ENCODE data around the gene PIGH.

Gene PIGH

DNA sequence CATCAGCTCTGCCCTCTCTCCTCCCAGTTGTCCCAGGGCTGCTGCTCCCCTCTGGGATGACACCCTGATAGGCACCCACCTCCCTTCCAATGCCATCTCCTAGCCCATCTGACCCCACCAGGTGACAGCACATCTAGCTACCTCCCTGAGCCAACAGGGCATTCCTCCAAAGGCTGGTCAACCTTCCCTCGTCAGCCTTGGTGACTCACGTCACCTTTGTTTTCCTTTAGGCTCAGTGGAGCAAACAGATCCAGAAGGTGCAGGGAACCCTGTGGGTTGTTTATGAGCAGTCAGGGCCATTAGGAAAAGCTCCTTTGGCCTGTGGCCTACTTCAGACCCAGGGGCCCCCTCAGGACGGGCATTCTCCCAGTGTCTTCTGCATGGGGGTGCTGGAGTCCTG, 32.4 kb downstream of the PIGH start:
- no peaks in the 10 kb centered on the region for H3K79me2 ChIP-seq (ENCODE audit: control insufficient read depth, insufficient read depth, low read length, unreplicated experiment)
- H3K4me3 ChIP-seq (ENCODE audit: low read depth, low read length) = no peak overlapping the region
- no peaks in the 10 kb centered on the region for H3K27me3 ChIP-seq (ENCODE audit: insufficient read depth, low read length)
- H3K36me3 ChIP-seq (ENCODE audit: insufficient read depth, low read length) = no peaks in the 10 kb centered on the region
- no peak overlapping the region for H3K27ac ChIP-seq (ENCODE audit: low read depth, low read length)
- no peaks in the 10 kb centered on the region for H3K4me1 ChIP-seq (ENCODE audit: control insufficient read depth, insufficient read depth, low read length, unreplicated experiment)
- H2AFZ ChIP-seq (ENCODE audit: low read length, unreplicated experiment) = peak overlapping the region; percentile 12

DNA sequence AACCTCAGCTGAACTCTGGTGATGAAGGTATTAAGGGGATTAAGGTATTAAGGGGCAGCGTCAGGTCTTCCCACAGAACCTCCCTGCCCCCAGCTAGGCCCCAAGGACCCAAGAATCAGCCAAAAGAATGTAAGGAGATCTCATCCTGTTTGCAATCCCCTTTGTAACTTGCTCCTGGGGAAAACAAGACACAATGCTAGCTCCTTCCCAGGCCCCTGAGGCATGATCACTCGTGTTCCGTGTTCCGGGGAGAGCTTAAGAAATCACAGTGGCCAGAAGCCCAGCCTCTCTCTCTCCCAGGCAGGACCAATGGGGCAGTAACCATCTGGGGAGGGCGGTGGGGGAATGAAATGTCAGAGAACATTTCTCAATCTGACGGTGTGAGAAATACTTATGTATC, 33.2 kb downstream of the PIGH start:
- H3K4me3 ChIP-seq (ENCODE audit: low read depth, low read length) = no peak overlapping the region
- H3K4me1 ChIP-seq (ENCODE audit: control insufficient read depth, insufficient read depth, low read length, unreplicated experiment) = no peaks in the 10 kb centered on the region
- H3K27me3 ChIP-seq (ENCODE audit: insufficient read depth, low read length) = no peaks in the 10 kb centered on the region
- no peaks in the 10 kb centered on the region for H3K79me2 ChIP-seq (ENCODE audit: control insufficient read depth, insufficient read depth, low read length, unreplicated experiment)
- no peak overlapping the region for H3K27ac ChIP-seq (ENCODE audit: low read depth, low read length)
- no peaks in the 10 kb centered on the region for H3K36me3 ChIP-seq (ENCODE audit: insufficient read depth, low read length)
- H2AFZ ChIP-seq (ENCODE audit: low read length, unreplicated experiment) = peak overlapping the region; percentile 12

DNA sequence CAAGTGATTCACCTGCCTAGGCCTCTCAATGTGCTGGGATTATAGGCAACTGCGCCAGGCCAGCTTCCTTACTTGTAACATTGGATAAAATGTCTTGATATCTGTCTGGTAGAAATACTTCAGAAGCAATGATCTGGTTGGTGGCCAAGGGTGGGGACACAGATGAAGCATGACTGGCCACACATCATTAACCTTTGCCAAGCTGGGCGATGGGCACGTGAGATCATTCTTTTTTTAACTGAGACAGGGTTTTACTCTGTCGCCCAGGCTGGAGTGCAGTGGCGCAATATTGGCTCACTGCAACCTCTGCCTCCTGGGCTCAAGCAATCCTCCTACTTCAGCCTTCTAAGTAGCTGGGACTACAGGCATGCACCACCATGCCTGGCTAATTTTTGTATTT, 35.8 kb downstream of the PIGH start:
- H3K36me3 ChIP-seq (ENCODE audit: insufficient read depth, low read length) = no peaks in the 10 kb centered on the region
- H3K4me1 ChIP-seq (ENCODE audit: control insufficient read depth, insufficient read depth, low read length, unreplicated experiment) = no peaks in the 10 kb centered on the region
- H3K79me2 ChIP-seq (ENCODE audit: control insufficient read depth, insufficient read depth, low read length, unreplicated experiment) = no peaks in the 10 kb centered on the region

DNA sequence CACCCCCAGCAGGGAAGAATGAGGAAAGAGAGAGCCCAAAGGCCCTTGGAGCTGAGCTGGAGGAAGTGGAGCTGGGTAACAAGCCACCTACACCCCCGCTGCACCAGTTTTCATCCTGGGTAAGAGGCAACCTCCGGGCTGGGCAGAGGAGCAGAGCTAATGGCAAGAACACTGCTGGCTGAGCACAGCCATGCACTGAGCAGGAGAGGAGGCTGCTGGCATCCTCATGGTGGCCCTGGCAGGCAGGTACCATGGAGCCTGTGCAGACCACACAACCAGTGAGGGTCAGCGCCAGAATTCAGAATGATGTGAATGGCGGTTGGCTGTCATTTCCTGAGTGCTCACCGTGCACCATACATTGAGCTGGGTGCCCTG, 37.3 kb downstream of the PIGH start:
- H3K4me1 ChIP-seq (ENCODE audit: control insufficient read depth, insufficient read depth, low read length, unreplicated experiment) = no peaks in the 10 kb centered on the region
- H3K36me3 ChIP-seq (ENCODE audit: insufficient read depth, low read length) = no peaks in the 10 kb centered on the region
- H3K79me2 ChIP-seq (ENCODE audit: control insufficient read depth, insufficient read depth, low read length, unreplicated experiment) = no peaks in the 10 kb centered on the region
- no peak overlapping the region for H3K27ac ChIP-seq (ENCODE audit: low read depth, low read length)
- H3K4me3 ChIP-seq (ENCODE audit: low read depth, low read length) = no peak overlapping the region
- H3K27me3 ChIP-seq (ENCODE audit: insufficient read depth, low read length) = no peaks in the 10 kb centered on the region
- H2AFZ ChIP-seq (ENCODE audit: low read length, unreplicated experiment) = no peak overlapping the region

More for the DNA sequence above, 35.8 kb downstream of the PIGH start:
- H3K4me3 ChIP-seq (ENCODE audit: low read depth, low read length) = no peak overlapping the region
- no peaks in the 10 kb centered on the region for H3K27me3 ChIP-seq (ENCODE audit: insufficient read depth, low read length)
- no peak overlapping the region for H3K27ac ChIP-seq (ENCODE audit: low read depth, low read length)
- H2AFZ ChIP-seq (ENCODE audit: low read length, unreplicated experiment) = no peak overlapping the region

DNA sequence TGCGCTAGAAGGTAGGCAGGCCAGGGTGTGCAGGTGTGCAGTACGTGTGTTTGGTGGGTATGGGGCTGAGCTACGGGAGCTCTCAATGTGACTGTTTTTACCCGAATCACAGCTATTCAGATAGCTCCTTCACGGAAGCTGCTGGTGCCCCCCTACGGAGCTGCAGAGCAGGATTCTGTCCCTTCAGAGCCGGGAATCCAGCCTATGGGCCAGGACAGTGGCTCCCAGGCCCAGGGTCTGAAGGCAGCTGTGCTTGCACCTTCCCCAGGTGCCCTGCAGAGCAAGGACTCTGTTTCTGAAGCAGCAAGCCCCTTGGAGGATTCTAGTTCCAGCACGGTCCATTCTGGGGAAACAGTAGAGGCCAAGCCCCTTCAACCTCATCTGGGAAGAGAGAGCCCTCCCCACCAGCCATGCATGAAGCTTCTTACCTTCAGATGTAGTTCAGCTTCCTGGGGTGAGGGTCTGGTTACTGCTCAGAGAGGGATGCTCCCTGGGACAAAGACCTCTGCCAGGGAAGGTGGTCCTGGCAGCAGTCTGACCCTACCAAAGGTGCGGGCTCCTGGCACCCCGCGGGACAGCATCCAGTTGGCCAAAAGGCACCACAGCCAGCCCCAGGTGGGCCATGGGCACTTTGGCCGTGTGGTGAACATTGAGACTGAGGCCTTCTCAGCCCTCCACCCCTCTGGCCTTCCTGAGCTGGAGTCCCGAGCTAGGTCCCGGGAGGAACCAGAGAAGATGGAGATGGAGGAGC, 37.9 kb downstream of the PIGH start:
- no peak overlapping the region for H3K4me3 ChIP-seq (ENCODE audit: low read depth, low read length)
- no peaks in the 10 kb centered on the region for H3K36me3 ChIP-seq (ENCODE audit: insufficient read depth, low read length)
- no peak overlapping the region for H3K27ac ChIP-seq (ENCODE audit: low read depth, low read length)
- no peak overlapping the region for H2AFZ ChIP-seq (ENCODE audit: low read length, unreplicated experiment)
- no peaks in the 10 kb centered on the region for H3K27me3 ChIP-seq (ENCODE audit: insufficient read depth, low read length)
- H3K79me2 ChIP-seq (ENCODE audit: control insufficient read depth, insufficient read depth, low read length, unreplicated experiment) = no peaks in the 10 kb centered on the region
- H3K4me1 ChIP-seq (ENCODE audit: control insufficient read depth, insufficient read depth, low read length, unreplicated experiment) = no peaks in the 10 kb centered on the region

DNA sequence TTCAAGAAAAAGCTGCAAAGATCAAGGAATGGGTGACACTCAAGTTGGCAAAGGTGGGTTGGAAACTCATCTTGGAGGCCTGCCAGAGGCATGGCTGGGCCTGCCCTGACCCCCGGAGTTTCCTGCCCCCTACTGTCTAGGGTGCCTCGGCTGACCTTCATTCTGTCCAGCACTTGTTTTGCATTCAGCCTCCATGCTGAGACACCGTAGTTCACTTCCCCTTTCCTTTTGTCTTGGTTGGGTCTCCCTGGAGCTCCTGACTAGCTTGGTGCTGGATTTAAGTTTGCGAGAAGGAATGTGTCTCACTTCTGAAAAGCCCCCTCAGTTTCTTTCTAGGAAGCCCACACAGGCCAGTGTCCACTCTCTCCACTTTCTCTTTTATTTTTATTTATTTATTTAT, 40.4 kb downstream of the PIGH start:
- H3K36me3 ChIP-seq (ENCODE audit: insufficient read depth, low read length) = no peaks in the 10 kb centered on the region
- no peak overlapping the region for H3K27ac ChIP-seq (ENCODE audit: low read depth, low read length)
- no peaks in the 10 kb centered on the region for H3K79me2 ChIP-seq (ENCODE audit: control insufficient read depth, insufficient read depth, low read length, unreplicated experiment)
- no peak overlapping the region for H2AFZ ChIP-seq (ENCODE audit: low read length, unreplicated experiment)
- H3K4me3 ChIP-seq (ENCODE audit: low read depth, low read length) = no peak overlapping the region
- peaks cover 9% of the 10 kb centered on the region; the same call in 1 of the 2 replicates for H3K27me3 ChIP-seq (ENCODE audit: insufficient read depth, low read length)
- no peaks in the 10 kb centered on the region for H3K4me1 ChIP-seq (ENCODE audit: control insufficient read depth, insufficient read depth, low read length, unreplicated experiment)

DNA sequence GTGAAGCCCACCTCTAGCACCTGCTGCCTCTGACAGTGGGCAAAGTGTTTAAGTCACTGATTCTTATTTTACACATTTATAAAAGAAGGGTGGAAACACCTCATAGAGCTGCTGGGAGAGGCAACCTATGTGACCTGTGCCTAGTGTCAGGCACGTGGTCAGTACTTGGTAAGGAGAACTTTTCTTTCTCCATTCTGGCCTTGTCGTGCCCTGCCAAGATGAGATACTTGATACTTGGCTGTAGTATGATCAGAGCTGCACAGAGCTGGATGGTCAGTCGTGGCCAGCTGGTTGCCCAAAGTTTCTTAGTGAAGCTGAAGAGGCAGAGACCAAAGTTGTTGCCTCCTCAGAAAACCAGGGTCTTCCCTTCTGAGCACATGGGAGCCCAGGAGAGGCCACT, 42.4 kb downstream of the PIGH start:
- H3K4me1 ChIP-seq (ENCODE audit: control insufficient read depth, insufficient read depth, low read length, unreplicated experiment) = no peaks in the 10 kb centered on the region
- H3K27me3 ChIP-seq (ENCODE audit: insufficient read depth, low read length) = peaks cover 27% of the 10 kb centered on the region
- H3K79me2 ChIP-seq (ENCODE audit: control insufficient read depth, insufficient read depth, low read length, unreplicated experiment) = no peaks in the 10 kb centered on the region

DNA sequence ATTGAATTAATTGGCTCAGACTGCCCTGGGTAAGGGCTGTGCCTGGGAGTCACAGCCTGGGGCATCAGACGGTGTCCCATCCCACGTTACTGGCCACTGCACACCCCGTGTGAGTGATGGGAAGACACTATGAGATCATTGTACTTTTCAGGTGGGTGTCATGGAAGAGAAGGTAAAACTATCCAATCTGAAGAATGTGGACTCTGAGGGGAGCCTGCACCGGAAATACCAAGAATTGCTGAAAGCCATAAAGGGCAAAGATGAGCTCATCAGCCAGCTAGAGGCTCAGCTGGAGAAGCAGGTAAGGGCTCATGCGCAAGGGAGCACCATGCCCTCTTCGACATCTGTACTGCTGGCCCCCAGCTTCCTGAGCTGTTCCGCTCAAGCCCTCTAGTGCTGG, 43.0 kb downstream of the PIGH start:
- Histone ChIP-seq H3K36me3 (ENCODE audit: insufficient read depth, low read length) (no peaks in the 10 kb centered on the region), H3K4me3 (ENCODE audit: low read depth, low read length) (no peak overlapping the region), H3K27me3 (ENCODE audit: insufficient read depth, low read length) (peaks cover 28% of the 10 kb centered on the region), H2AFZ (ENCODE audit: low read length, unreplicated experiment) (no peak overlapping the region), H3K79me2 (ENCODE audit: control insufficient read depth, insufficient read depth, low read length, unreplicated experiment) (no peaks in the 10 kb centered on the region), H3K27ac (ENCODE audit: low read depth, low read length) (no peak overlapping the region), H3K4me1 (ENCODE audit: control insufficient read depth, insufficient read depth, low read length, unreplicated experiment) (no peaks in the 10 kb centered on the region)

More for the DNA sequence above, 42.4 kb downstream of the PIGH start:
- H2AFZ ChIP-seq (ENCODE audit: low read length, unreplicated experiment) = no peak overlapping the region
- no peak overlapping the region for H3K4me3 ChIP-seq (ENCODE audit: low read depth, low read length)
- no peak overlapping the region for H3K27ac ChIP-seq (ENCODE audit: low read depth, low read length)
- no peaks in the 10 kb centered on the region for H3K36me3 ChIP-seq (ENCODE audit: insufficient read depth, low read length)

DNA sequence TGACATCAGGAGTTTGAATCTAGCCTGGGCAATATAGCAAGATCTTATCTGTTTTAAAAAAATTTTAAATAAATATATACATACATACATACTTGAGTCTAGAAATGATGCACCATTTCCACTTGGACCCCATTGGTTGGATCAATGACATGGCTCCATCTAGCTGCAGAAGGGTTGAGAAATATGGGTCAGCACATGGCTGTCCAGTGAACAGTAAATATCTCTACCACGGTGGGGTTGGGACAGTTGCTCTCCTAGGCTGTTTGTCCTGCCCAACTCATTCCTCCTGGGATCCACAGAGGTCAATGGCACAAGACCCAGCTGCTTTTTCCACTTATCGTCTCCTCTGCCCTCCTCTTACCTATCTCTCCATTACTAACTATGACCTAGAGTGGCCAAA, 43.4 kb downstream of the PIGH start:
- Histone ChIP-seq H3K27ac (ENCODE audit: low read depth, low read length) (no peak overlapping the region), H3K4me1 (ENCODE audit: control insufficient read depth, insufficient read depth, low read length, unreplicated experiment) (no peaks in the 10 kb centered on the region), H3K36me3 (ENCODE audit: insufficient read depth, low read length) (no peaks in the 10 kb centered on the region), H3K79me2 (ENCODE audit: control insufficient read depth, insufficient read depth, low read length, unreplicated experiment) (no peaks in the 10 kb centered on the region), H3K4me3 (ENCODE audit: low read depth, low read length) (no peak overlapping the region), H3K27me3 (ENCODE audit: insufficient read depth, low read length) (peaks cover 28% of the 10 kb centered on the region), H2AFZ (ENCODE audit: low read length, unreplicated experiment) (no peak overlapping the region)

DNA sequence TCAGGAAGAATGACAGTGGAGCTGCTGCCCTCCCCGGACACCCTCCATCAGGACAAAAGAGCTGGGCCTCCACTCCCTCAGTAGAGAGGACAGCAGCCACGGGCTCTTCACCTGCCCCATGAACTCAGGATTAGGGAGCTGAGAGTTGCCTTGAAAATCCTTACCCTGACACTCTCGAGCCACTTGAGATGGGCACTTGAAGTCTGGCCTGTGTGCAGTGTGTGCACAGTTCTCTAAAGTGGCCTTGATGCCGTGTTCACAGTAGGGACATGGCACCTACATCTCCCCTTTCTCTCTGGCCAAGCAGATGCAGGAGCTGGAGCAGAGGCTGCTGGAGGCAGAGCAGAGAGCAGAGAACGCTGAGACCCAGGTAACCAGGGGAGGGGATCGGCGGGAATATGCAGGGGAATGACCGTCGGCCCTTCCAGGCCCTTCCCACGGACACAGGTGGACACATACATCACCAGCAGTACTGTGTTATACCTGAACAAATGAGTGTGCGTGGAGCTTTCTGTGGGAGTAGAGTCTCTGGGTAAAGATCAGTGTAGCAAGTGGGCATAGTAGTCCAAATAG, 44.5 kb downstream of the PIGH start:
- Histone ChIP-seq H3K4me1 (ENCODE audit: control insufficient read depth, insufficient read depth, low read length, unreplicated experiment) (no peaks in the 10 kb centered on the region), H2AFZ (ENCODE audit: low read length, unreplicated experiment) (no peak overlapping the region), H3K27ac (ENCODE audit: low read depth, low read length) (no peak overlapping the region), H3K27me3 (ENCODE audit: insufficient read depth, low read length) (peaks cover 38% of the 10 kb centered on the region), H3K79me2 (ENCODE audit: control insufficient read depth, insufficient read depth, low read length, unreplicated experiment) (no peaks in the 10 kb centered on the region), H3K36me3 (ENCODE audit: insufficient read depth, low read length) (no peaks in the 10 kb centered on the region), H3K4me3 (ENCODE audit: low read depth, low read length) (no peak overlapping the region)

DNA sequence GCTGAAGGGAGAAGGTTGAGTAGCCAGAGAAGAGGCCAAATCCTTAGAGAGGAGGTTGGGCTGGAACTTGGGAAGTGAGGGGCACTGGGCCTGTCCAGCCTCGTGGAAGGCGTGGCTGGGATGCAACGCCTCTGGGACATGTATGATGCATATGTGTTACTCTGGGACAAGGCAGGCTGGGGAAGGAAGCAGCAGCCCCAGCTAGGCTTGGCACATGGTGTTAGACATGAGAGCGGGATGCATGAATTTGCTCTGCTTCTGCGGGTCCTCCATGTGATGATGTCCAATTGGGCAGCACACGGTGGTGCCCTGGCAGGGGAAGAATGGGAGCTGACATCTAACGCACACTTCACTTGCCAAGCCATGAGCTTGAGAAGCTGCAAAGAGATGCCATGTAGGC, 45.7 kb downstream of the PIGH start:
- Histone ChIP-seq H3K79me2 (ENCODE audit: control insufficient read depth, insufficient read depth, low read length, unreplicated experiment) (no peaks in the 10 kb centered on the region), H2AFZ (ENCODE audit: low read length, unreplicated experiment) (no peak overlapping the region), H3K27me3 (ENCODE audit: insufficient read depth, low read length) (peaks cover 43% of the 10 kb centered on the region), H3K27ac (ENCODE audit: low read depth, low read length) (no peak overlapping the region), H3K4me1 (ENCODE audit: control insufficient read depth, insufficient read depth, low read length, unreplicated experiment) (no peaks in the 10 kb centered on the region), H3K4me3 (ENCODE audit: low read depth, low read length) (no peak overlapping the region), H3K36me3 (ENCODE audit: insufficient read depth, low read length) (no peaks in the 10 kb centered on the region)
